ENCODE measurements around the gene CABLES2.

CABLES2 gene

GRCh38 chr20:62437496-62437895, 30.4 kb upstream of the CABLES2 start:
- TF ChIP-seq ZBTB7A (IDR thresholded peaks at IDR 0.05; ENCODE audit: low read depth) (no peak), CEBPB (IDR thresholded peaks at IDR 0.05) (no peak), EP300 (IDR thresholded peaks at IDR 0.05; ENCODE audit: borderline replicate concordance) (no peak), CREB1 (IDR thresholded peaks at IDR 0.05; ENCODE audit: low read depth) (no peak), USF1 (IDR thresholded peaks at IDR 0.05) (no peak), FOXM1 (IDR thresholded peaks at IDR 0.05; ENCODE audit: borderline replicate concordance, low read depth) (no peak), NFIC (IDR thresholded peaks at IDR 0.05) (no peak)

GRCh38 chr20:62436692-62437091, 29.6 kb upstream of the CABLES2 start:
- no peak for TF ChIP-seq EGR1 (IDR thresholded peaks at IDR 0.05)
- TF ChIP-seq REST (IDR thresholded peaks at IDR 0.05; ENCODE audit: low read depth), result no peak
- no peak for TF ChIP-seq CREB1 (IDR thresholded peaks at IDR 0.05; ENCODE audit: low read depth)
- TF ChIP-seq USF1 (IDR thresholded peaks at IDR 0.05), result no peak
- TF ChIP-seq NFIC (IDR thresholded peaks at IDR 0.05), result no peak
- TF ChIP-seq TAF1 (IDR thresholded peaks at IDR 0.05; ENCODE audit: low read depth), result no peak
- no peak for TF ChIP-seq MAX (IDR thresholded peaks at IDR 0.05)
- no peak for TF ChIP-seq TEAD4 (IDR thresholded peaks at IDR 0.05)
- no peak for TF ChIP-seq FOXM1 (IDR thresholded peaks at IDR 0.05; ENCODE audit: borderline replicate concordance, low read depth)
- no peak for TF ChIP-seq EP300 (IDR thresholded peaks at IDR 0.05; ENCODE audit: borderline replicate concordance)
- no peak for TF ChIP-seq TCF12 (IDR thresholded peaks at IDR 0.05; ENCODE audit: low read depth)
- no peak for TF ChIP-seq CEBPB (IDR thresholded peaks at IDR 0.05)
- no peak for TF ChIP-seq ZBTB7A (IDR thresholded peaks at IDR 0.05; ENCODE audit: low read depth)
- TF ChIP-seq RAD21 (IDR thresholded peaks at IDR 0.05; ENCODE audit: low read depth), result no peak
- no peak for TF ChIP-seq YY1 (IDR thresholded peaks at IDR 0.05; ENCODE audit: low read depth)

GRCh38 chr20:62433658-62434497, 26.8 kb upstream of the CABLES2 start:
- TF ChIP-seq MAX (IDR thresholded peaks at IDR 0.05) (no peak), ZBTB7A (IDR thresholded peaks at IDR 0.05; ENCODE audit: low read depth) (no peak), CREB1 (IDR thresholded peaks at IDR 0.05; ENCODE audit: low read depth) (no peak), TAF1 (IDR thresholded peaks at IDR 0.05; ENCODE audit: low read depth) (no peak), TCF12 (IDR thresholded peaks at IDR 0.05; ENCODE audit: low read depth) (no peak), CEBPB (IDR thresholded peaks at IDR 0.05) (no peak), REST (IDR thresholded peaks at IDR 0.05; ENCODE audit: low read depth) (no peak), NFIC (IDR thresholded peaks at IDR 0.05) (no peak), TEAD4 (IDR thresholded peaks at IDR 0.05) (no peak), USF1 (IDR thresholded peaks at IDR 0.05) (no peak), YY1 (IDR thresholded peaks at IDR 0.05; ENCODE audit: low read depth) (no peak), FOXM1 (IDR thresholded peaks at IDR 0.05; ENCODE audit: borderline replicate concordance, low read depth) (no peak), EP300 (IDR thresholded peaks at IDR 0.05; ENCODE audit: borderline replicate concordance) (no peak), RAD21 (IDR thresholded peaks at IDR 0.05; ENCODE audit: low read depth) (no peak), EGR1 (IDR thresholded peaks at IDR 0.05) (no peak)

GRCh38 chr20:62430866-62431447, 23.9 kb upstream of the CABLES2 start:
- no peak for TF ChIP-seq TEAD4 (IDR thresholded peaks at IDR 0.05)
- TF ChIP-seq ZBTB7A (IDR thresholded peaks at IDR 0.05; ENCODE audit: low read depth), result no peak
- no peak for TF ChIP-seq MAX (IDR thresholded peaks at IDR 0.05)
- TF ChIP-seq CEBPB (IDR thresholded peaks at IDR 0.05), result no peak
- TF ChIP-seq NFIC (IDR thresholded peaks at IDR 0.05), result no peak
- TF ChIP-seq USF1 (IDR thresholded peaks at IDR 0.05), result no peak
- TF ChIP-seq CREB1 (IDR thresholded peaks at IDR 0.05; ENCODE audit: low read depth), result no peak
- no peak for TF ChIP-seq RAD21 (IDR thresholded peaks at IDR 0.05; ENCODE audit: low read depth)
- TF ChIP-seq EGR1 (IDR thresholded peaks at IDR 0.05), result no peak
